ENCODE results near the gene ACVR1C. TPM values are rescaled to one million over a fixed set of nuclear protein-coding genes. Genes with fewer than 3 reads are reported as not detected.
A peak's percentile ranks its signal among the peaks of the same experiment; 100 is the strongest.

ACVR1C gene
- total and polyA plus RNA-seq, 11 donors, result 0.08 to 7.3 (median 0.20) TPM

- Histone ChIP-seq H3K4me3 (no peak overlapping the region), H3K27me3 (peaks cover 0 to 4% (median 0%) of the 10 kb centered on the region in 9 donors), H3K9me3 (peaks cover 0 to 12% (median 2%) of the 10 kb centered on the region in 12 donors), H3K36me3 (no peaks in the 10 kb centered on the region), H3K27ac (no peak overlapping the region), H3K4me1 (no peaks in the 10 kb centered on the region)
- 35 to 62% (median 56%) methylated on average over 2 of the region's 2 CpGs for WGBS, 4 donors
- ATAC-seq (no peak), DNase-seq (no peak)
- intact Hi-C loops (cut with DNase I), result loop anchor here in 2 of 10 donors (5.0 kb wide), 2 partner anchors 86 to 511 kb away; no protein-coding TSS in a partner anchor
- no peak for TF ChIP-seq POLR2A (IDR thresholded peaks at IDR 0.05)
- no peak for TF ChIP-seq CTCF (IDR thresholded peaks at IDR 0.05)
Observed at GRCh38 chr2:157501026-157501425, 127.6 kb downstream of the ACVR1C start.

DNA sequence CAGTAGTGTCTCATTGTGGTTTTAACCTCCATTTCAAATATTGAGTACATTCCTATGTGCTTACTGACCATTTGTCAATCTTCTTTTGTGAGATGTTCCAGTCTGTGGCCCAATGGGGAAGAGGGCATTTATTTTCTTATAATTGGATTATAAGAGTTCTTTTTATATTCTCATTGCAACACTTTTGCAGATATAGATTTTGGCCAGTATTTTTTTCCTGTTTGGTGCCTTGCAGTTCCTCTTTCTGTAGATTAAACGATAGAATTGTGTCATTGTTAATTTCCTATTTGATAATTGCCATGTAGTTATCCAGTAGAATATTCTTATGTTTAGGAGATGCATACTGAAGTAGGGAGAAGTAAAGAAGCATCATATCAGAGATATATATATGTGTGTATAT, 128.3 kb downstream of the ACVR1C start:
- ATAC-seq (no peak), DNase-seq (no peak)
- no peak overlapping the region for H3K27ac ChIP-seq
- intact Hi-C loops (cut with DNase I), result loop anchor here in 2 of 10 donors (5.0 kb wide), 2 partner anchors 87 to 512 kb away; no protein-coding TSS in a partner anchor
- 54 to 61% (median 59%) methylated on average over 1 of the region's 1 CpG for WGBS, 4 donors
- H3K27me3 ChIP-seq, result no peaks in the 10 kb centered on the region
- no peaks in the 10 kb centered on the region for H3K36me3 ChIP-seq
- no peak overlapping the region for H3K4me3 ChIP-seq
- peaks cover 0 to 5% (median 0%) of the 10 kb centered on the region in 12 donors for H3K9me3 ChIP-seq
- no peak for TF ChIP-seq POLR2A (IDR thresholded peaks at IDR 0.05)
- no peak for TF ChIP-seq CTCF (IDR thresholded peaks at IDR 0.05)
- H3K4me1 ChIP-seq, result no peaks in the 10 kb centered on the region

- DNase-seq (no peak), ATAC-seq (no peak)
- intact Hi-C loops (cut with DNase I), result loop anchor here in 7 of 10 donors (5.0 to 10.0 kb wide), 9 partner anchors 94 to 1254 kb away; partner anchors contain the start of gene ERMN (in 1 of the 7)
- Histone ChIP-seq H3K4me1 (no peaks in the 10 kb centered on the region), H3K4me3 (no peak overlapping the region), H3K27me3 (no peaks in the 10 kb centered on the region), H3K9me3 (no peaks in the 10 kb centered on the region), H3K36me3 (no peaks in the 10 kb centered on the region), H3K27ac (no peak overlapping the region)
- 80 to 90% (median 80%) methylated on average over 3 of the region's 3 CpGs for WGBS, 4 donors
- TF ChIP-seq POLR2A (IDR thresholded peaks at IDR 0.05) (no peak), CTCF (IDR thresholded peaks at IDR 0.05) (no peak)
Observed at GRCh38 chr2:157498483-157498882, 130.2 kb downstream of the ACVR1C start.

- Histone ChIP-seq H3K36me3 (no peaks in the 10 kb centered on the region), H3K4me3 (no peak overlapping the region), H3K4me1 (no peaks in the 10 kb centered on the region), H3K27ac (no peak overlapping the region), H3K9me3 (no peaks in the 10 kb centered on the region), H3K27me3 (no peaks in the 10 kb centered on the region)
- ATAC-seq (peak in 3 of 4 donors; percentile 57 to 72 (median 71)), DNase-seq (no peak)
- intact Hi-C loops (cut with DNase I), result loop anchor here in 8 of 10 donors (2.0 to 10.0 kb wide), 10 partner anchors 95 to 1255 kb away; partner anchors contain the start of gene ERMN (in 1 of the 8)
- 24 to 30% (median 26%) methylated on average over 7 of the region's 7 CpGs for whole genome bisulfite sequencing, 4 donors
- TF ChIP-seq POLR2A (IDR thresholded peaks at IDR 0.05) (no peak), CTCF (IDR thresholded peaks at IDR 0.05) (peak; percentile 43 to 65 (median 57))
Observed at GRCh38 chr2:157497638-157498314, 130.9 kb downstream of the ACVR1C start.
